Ascending aorta (tissue), 2 donors: ENCODE results near the gene PNLDC1. TPM values are rescaled to one million over a fixed set of nuclear protein-coding genes. Genes with fewer than 3 reads are reported as not detected.

Experiments used
- DNase-seq, 2 donors: peaks; one replicate each; pipeline ENCODE4 v3.0.0-alpha.2; 2019; ENCODE audit warnings: low spot score in 2 of 2
- H3K27ac ChIP-seq, 2 donors: fragments of 200-600 bp; sonication (generic); one replicate each; pipeline ENCODE4 v1.5.1; 2016 to 2017; ENCODE audit warnings: mild to moderate bottlenecking in 1 of 2
- H3K27me3 ChIP-seq: fragments of 200-600 bp; sonication (generic); one replicate; pipeline ENCODE4 v1.5.1; 2017
- H3K36me3 ChIP-seq, 2 donors: fragments of 200-600 bp; sonication (generic); one replicate each; pipeline ENCODE4 v1.5.1; 2016
- H3K4me1 ChIP-seq, 2 donors: fragments of 200-600 bp; sonication (generic); one replicate each; pipeline ENCODE4 v1.5.1; 2016 to 2017; ENCODE audit warnings: mild to moderate bottlenecking in 1 of 2
- H3K4me3 ChIP-seq, 2 donors: fragments of 200-600 bp; sonication (generic); one replicate each; pipeline ENCODE4 v1.5.1; 2016 to 2017; ENCODE audit warnings: mild to moderate bottlenecking in 1 of 2
- H3K9me3 ChIP-seq, 2 donors: fragments of 200-600 bp; sonication (generic); one replicate each; pipeline ENCODE4 v1.5.1; 2016
- CTCF ChIP-seq, 3 experiments: fragments of 200-600 bp in 2 of 3; fragments of 450-650 bp in 1 of 3; sonication (generic) in 2 of 3; IDR thresholded peaks; one replicate each; pipeline ENCODE4 v1.5.1; 2016 to 2019; ENCODE audit warnings: antibody characterized with exemption in 3 of 3, mild to moderate bottlenecking in 1 of 3, moderate library complexity in 1 of 3
- intact Hi-C: fragments of 100-400 bp; cut with DNase I; formaldehyde crosslinking; loops from one replicate; pipeline ENCODE4 v1.15.1; 2023
- total RNA-seq: library from RNA; depleted of rRNA; stranded (reverse); fragments of >200 nt; gene quantifications from one replicate; pipeline ENCODE4 v1.1.0, GENCODE V29; 2016

PNLDC1 gene
- total RNA-seq, 1 donor from 2014 or later = not detected

- H3K36me3 ChIP-seq = peaks cover 55 to 71% of the 10 kb centered on the region in 2 donors
- no peak for DNase-seq
- TF ChIP-seq CTCF (IDR thresholded peaks at IDR 0.05) = no peak
Observed at GRCh38 chr6:159777240-159777904, 22.7 kb upstream of the PNLDC1 start.

GRCh38 chr6:159778131-159778530, 21.9 kb upstream of the PNLDC1 start:
- DNase-seq = no peak

More at GRCh38 chr6:159777240-159777904, 22.7 kb upstream of the PNLDC1 start:
- no peaks in the 10 kb centered on the region for H3K4me1 ChIP-seq
- H3K27me3 ChIP-seq = no peaks in the 10 kb centered on the region
- no peak overlapping the region for H3K27ac ChIP-seq
- H3K4me3 ChIP-seq = no peak overlapping the region
- H3K9me3 ChIP-seq = no peaks in the 10 kb centered on the region
- intact Hi-C loops = no loop called here

GRCh38 chr6:159778542-159779103, 21.5 kb upstream of the PNLDC1 start:
- TF ChIP-seq CTCF (IDR thresholded peaks at IDR 0.05) = no peak
- no peak for DNase-seq
- no peak overlapping the region for H3K27ac ChIP-seq
- H3K36me3 ChIP-seq = peaks cover 67 to 84% of the 10 kb centered on the region in 2 donors
- no peaks in the 10 kb centered on the region for H3K27me3 ChIP-seq
- intact Hi-C loops = no loop called here
- H3K9me3 ChIP-seq = no peaks in the 10 kb centered on the region
- H3K4me1 ChIP-seq = no peaks in the 10 kb centered on the region
- H3K4me3 ChIP-seq = no peak overlapping the region

More at GRCh38 chr6:159778131-159778530, 21.9 kb upstream of the PNLDC1 start:
- Histone ChIP-seq H3K27me3 (no peaks in the 10 kb centered on the region), H3K27ac (no peak overlapping the region), H3K36me3 (peaks cover 63 to 79% of the 10 kb centered on the region in 2 donors), H3K4me1 (no peaks in the 10 kb centered on the region), H3K4me3 (no peak overlapping the region), H3K9me3 (no peaks in the 10 kb centered on the region)
- intact Hi-C loops = no loop called here
- no peak for TF ChIP-seq CTCF (IDR thresholded peaks at IDR 0.05)

- H3K9me3 ChIP-seq = no peaks in the 10 kb centered on the region
- TF ChIP-seq CTCF (IDR thresholded peaks at IDR 0.05) = no peak
- intact Hi-C loops = loop anchor here (5.0 kb wide), 1 partner anchor 36 kb away; no protein-coding TSS in a partner anchor
- peaks cover 13 to 42% of the 10 kb centered on the region in 2 donors for H3K36me3 ChIP-seq
- peak overlapping the region in 1 of 2 donors; percentile 87 for H3K27ac ChIP-seq
- no peaks in the 10 kb centered on the region for H3K27me3 ChIP-seq
- H3K4me1 ChIP-seq = peaks cover 11 to 36% of the 10 kb centered on the region in 2 donors
- no peak for DNase-seq
- H3K4me3 ChIP-seq = peak overlapping the region; percentile 68 to 85
Observed at GRCh38 chr6:159788276-159788675, 11.8 kb upstream of the PNLDC1 start.

- Histone ChIP-seq H3K4me3 (peak overlapping the region; percentile 68 to 85), H3K4me1 (peaks cover 11 to 36% of the 10 kb centered on the region in 2 donors), H3K27me3 (no peaks in the 10 kb centered on the region), H3K9me3 (no peaks in the 10 kb centered on the region), H3K27ac (peak overlapping the region; percentile 87 to 93), H3K36me3 (peaks cover 12 to 38% of the 10 kb centered on the region in 2 donors)
- intact Hi-C loops = loop anchor here (1.0 to 5.0 kb wide), 4 partner anchors 27 to 62 kb away; partner anchors contain the start of genes ACAT2 and WTAP
- no peak for TF ChIP-seq CTCF (IDR thresholded peaks at IDR 0.05)
- peak; percentile 18 to 67 for DNase-seq
Observed at GRCh38 chr6:159788753-159789376, 11.2 kb upstream of the PNLDC1 start.
